Epithelial cell of umbilical artery (primary cell): Measurements from ENCODE around the gene TATDN3. TPM values are rescaled to one million over a fixed set of nuclear protein-coding genes. Genes with fewer than 3 reads are reported as not detected.

ENCODE experiments used
- total RNA-seq: library from RNA; depleted of rRNA; stranded (reverse); fragments of >200 nt; gene quantifications from 2 replicates; pipeline ENCODE4 v1.2.3, GENCODE V29; 2014

TATDN3 gene
- total RNA-seq, result 16.6 and 26.9 TPM in 2 replicates

GRCh38 chr1:212791676-212792395 lies at the start of gene TATDN3, which contains the start of gene NSL1:
TATDN3 (plus strand) TSS chr1:212791894; CDS start chr1:212791922, 28 bp downstream.
NSL1 (minus strand) TSS chr1:212791777; CDS start chr1:212791763, 14 bp downstream.

GRCh38 chr1:212847549-212847948 lies 55.9 kb downstream of the TATDN3 start, which contains the start of gene SPATA45:
SPATA45 (minus strand) TSS chr1:212847649; CDS start chr1:212836149, 11,500 bp downstream.

GRCh38 chr1:212857992-212858460 lies 66.3 kb downstream of the TATDN3 start, which contains the start of gene FLVCR1:
FLVCR1 (plus strand) TSS chr1:212858275; CDS start chr1:212858453, 178 bp downstream.

Other genes with a start within 250 kb of the TATDN3 start
- 0.65 and 4.9 TPM in 2 replicates for gene ATF3, start 183.1 kb upstream of the TATDN3 start, total RNA-seq
- 0.15 and 0.97 TPM in 2 replicates for gene BATF3, start 92.1 kb upstream of the TATDN3 start, total RNA-seq
- gene NSL1, start 117 bp upstream of the TATDN3 start, total RNA-seq, result 33.5 and 46.5 TPM in 2 replicates
- gene SPATA45, start 55.8 kb downstream of the TATDN3 start, total RNA-seq, result not detected in 2 replicates
- 9.0 and 9.4 TPM in 2 replicates for gene FLVCR1, start 66.4 kb downstream of the TATDN3 start, total RNA-seq
- gene VASH2, start 158.6 kb downstream of the TATDN3 start, total RNA-seq, result 0.30 and 0.32 TPM in 2 replicates
- gene ANGEL2, start 224.0 kb downstream of the TATDN3 start, total RNA-seq, result 40.9 and 49.5 TPM in 2 replicates